GM20000 (cell line): ENCODE data around the gene EZH2.
A peak's percentile ranks its signal among the peaks of the same experiment; 100 is the strongest.

Source experiments
- DNase-seq: peaks from one replicate; pipeline ENCODE4 v3.0.0; 2012; ENCODE audit warnings: low spot score
- TF ChIP-seq, protein P1 (sequence below): IDR thresholded peaks from 2 replicates; pipeline ENCODE4 v1.5.1; 2012; ENCODE audit warnings: mild to moderate bottlenecking, control low read depth; ENCODE audit errors: extremely low read depth, missing control alignments

EZH2 gene

DNA sequence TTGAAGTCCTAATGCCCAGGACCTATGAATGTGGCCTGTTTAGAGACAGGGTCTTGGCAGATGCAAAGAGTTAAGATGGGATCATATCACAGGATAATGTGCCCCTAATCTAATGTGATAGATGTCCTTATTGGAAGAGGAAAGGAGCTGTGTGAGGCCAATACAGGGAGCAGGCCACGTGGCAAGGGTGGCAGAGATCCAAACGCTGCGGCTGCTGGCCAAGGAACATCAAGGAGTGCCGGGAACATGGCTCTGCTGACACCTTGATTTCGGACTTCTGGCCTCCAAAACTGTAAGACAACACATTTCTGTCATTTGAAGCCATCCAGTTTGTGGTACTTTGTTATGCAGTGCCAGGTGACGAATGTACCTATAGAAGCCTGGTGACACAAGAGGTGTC, 37.7 kb upstream of the EZH2 start:
- no peak for DNase-seq
- TF ChIP-seq, protein P1, sequence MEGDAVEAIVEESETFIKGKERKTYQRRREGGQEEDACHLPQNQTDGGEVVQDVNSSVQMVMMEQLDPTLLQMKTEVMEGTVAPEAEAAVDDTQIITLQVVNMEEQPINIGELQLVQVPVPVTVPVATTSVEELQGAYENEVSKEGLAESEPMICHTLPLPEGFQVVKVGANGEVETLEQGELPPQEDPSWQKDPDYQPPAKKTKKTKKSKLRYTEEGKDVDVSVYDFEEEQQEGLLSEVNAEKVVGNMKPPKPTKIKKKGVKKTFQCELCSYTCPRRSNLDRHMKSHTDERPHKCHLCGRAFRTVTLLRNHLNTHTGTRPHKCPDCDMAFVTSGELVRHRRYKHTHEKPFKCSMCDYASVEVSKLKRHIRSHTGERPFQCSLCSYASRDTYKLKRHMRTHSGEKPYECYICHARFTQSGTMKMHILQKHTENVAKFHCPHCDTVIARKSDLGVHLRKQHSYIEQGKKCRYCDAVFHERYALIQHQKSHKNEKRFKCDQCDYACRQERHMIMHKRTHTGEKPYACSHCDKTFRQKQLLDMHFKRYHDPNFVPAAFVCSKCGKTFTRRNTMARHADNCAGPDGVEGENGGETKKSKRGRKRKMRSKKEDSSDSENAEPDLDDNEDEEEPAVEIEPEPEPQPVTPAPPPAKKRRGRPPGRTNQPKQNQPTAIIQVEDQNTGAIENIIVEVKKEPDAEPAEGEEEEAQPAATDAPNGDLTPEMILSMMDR, result no peak

DNA sequence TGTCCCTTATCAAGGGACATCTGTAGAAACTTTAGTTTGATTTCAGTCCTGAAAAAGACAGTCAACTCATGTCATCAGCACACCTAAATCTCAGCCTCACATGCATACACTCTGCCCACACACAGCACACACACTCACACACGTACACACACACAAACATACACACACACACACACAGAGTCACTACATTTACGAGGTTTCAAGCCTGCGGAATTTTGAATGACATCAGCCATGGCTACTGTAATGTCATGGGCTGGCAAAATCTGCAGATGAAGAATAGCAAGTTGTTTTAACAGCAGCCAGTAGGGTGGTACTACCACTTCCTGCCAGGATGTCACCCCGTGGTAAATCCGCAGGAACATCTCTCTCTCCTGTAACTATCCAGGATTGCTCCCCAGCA, 37.1 kb upstream of the EZH2 start:
- no peak for DNase-seq
- TF ChIP-seq, protein P1, result no peak

DNA sequence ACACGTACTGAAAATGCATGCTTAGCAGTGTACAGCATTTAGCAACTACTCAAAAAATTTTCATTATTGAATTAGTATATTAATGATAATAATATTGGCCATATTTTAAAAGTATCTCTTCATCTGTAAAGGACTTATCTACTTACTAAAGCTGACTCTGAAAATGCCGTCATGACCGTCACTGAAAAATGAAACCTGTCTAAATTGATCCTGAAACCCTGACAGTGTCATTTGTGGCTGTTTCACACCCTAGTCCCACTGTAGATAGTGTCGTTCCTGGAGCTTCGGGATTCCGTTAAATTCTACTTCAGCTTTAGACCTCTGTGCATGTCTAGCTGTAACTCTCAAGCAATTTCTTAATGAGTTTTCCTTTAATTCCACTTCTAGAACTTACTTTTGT, 35.8 kb upstream of the EZH2 start:
- DNase-seq, result peak; percentile 32
- TF ChIP-seq, protein P1, result no peak

DNA sequence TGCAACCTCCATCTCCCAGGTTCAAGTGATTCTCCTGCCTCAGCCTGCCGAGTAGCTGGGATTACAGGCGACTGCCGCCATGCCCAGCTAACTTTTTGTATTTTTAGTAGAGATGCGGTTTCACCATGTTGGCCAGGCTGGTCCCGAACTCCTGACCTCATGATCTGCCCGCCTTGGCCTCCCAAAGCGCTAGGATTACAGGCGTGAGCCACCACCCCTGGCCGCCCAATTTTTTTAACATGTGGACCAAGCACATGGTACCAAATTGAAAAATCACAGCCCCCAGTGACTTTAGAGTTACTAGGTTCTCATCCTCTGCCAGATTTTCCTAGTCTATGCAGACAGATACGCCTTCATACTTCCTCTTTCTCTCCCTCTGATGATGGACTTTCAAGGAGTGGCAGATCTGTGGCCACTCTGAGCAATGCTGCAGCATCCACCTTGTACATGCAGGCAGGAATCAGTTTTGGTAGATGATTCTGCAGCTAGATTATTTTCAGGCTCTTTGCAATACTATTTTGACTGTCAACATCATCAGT, 34.0 kb upstream of the EZH2 start:
- TF ChIP-seq, protein P1, result no peak
- DNase-seq, result no peak

DNA sequence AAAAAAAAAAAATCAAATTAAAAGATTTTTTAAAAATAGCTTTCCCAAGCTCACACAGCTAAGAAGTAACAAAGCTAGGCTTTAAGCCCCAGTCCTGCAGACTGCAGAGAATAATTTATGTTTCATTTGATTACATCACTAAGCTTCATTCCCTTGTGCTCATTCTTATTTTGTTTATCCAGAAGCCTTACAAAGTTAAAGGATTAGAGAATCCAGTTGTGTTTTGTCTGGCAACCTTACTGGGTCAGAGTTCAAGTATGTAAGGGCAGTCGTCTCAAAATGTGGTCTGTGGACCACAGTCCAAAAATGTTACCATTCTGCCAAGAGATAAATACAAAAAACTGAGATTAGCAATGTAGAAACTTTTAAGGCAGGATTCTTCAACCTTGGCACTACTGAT, 32.1 kb upstream of the EZH2 start:
- no peak for DNase-seq
- TF ChIP-seq, protein P1, result no peak

DNA sequence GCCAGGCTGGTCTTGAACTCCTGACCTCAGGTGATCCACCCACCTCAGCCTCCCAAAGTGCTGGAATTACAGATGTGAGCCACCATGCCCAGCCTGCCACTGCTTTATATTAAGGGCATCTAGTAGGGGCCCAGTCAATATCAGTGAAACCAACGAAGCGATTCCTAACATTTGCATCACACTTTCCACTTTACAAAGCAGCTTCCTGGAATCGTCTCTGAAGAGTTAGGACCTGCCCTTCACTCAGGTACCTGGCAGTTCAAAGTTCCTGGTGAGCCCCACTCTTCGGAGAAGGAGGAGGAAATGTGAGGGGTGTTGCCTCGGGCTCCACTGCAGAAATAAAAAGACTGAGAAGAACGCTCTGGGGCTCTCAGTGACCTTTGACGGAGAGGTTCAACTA, 31.1 kb upstream of the EZH2 start:
- DNase-seq, result no peak
- TF ChIP-seq, protein P1, result no peak

DNA sequence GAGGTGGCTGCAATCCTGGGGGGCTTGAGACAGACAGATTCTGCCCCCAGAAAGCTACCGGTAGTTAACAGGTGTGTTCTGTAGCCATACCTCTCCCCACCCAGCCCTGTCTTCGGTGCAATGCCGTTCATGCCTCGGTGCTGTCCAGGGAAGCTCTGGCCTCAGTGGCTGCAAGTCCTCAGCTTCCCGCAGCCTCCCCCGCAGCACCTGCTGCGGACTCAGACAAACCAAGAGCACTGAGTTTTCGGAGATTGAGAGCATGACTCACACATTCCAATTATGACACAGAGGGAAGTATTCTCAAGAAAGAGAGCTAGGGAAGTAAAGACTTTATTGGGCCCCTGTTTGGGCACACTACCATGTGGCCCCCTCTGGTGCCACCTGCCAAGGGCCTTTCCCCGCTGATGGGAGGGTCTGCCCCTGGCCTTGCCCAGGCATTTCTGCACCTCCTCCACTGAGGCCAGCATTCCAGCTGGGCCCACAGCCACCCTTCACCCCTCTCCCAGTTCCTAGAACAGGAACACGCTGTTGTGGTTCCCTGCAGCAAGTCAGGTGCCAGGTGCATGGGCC, 30.2 kb upstream of the EZH2 start:
- TF ChIP-seq, protein P1, result no peak
- DNase-seq, result peak; percentile 38
